ENCODE measurements around the gene TMOD3.

DNA sequence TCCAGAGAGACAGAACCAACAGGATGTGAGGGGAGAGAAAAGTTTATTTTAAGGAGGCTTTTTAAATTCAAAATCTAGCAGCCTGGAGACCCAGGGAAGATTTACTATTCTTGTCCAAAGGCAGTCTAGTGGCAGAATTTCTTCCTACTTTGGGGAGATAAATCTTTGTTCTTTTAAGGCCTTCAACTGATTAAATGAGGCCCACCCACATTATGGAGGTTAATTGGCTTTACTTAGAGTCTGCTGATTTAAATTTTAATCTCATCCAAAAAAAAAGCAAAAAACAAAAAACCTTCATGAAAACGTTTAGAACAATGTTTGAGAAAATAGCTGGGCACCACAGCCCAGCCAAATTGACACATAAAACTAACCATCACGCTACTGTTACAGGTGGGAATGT, 41.3 kb downstream of the TMOD3 start:
- no peak for TF ChIP-seq CTCF (IDR thresholded peaks at IDR 0.05; ENCODE audit: insufficient read depth, low read length, poor library complexity, severe bottlenecking)
- no peak for TF ChIP-seq EZH2phosphoT487 (conservative IDR thresholded peaks at IDR 0.05; ENCODE audit: low read length)

Data from SU-DHL-6 (cell line).